Right atrium auricular region (tissue), 2 donors: Measurements from ENCODE around the gene PTPRN2. TPM values are rescaled to one million over a fixed set of nuclear protein-coding genes. Genes with fewer than 3 reads are reported as not detected.

ENCODE experiments used
- DNase-seq: peaks from one replicate; pipeline ENCODE4 v3.0.0-alpha.2; 2019; ENCODE audit warnings: low spot score
- H3K27ac ChIP-seq, 2 donors: fragments of 200-600 bp; sonication (generic); 1 replicate in 1 of 2; 2 replicates in 1 of 2; pipeline ENCODE4 v1.5.1; 2016 to 2019
- H3K27me3 ChIP-seq, 2 donors: fragments of 200-600 bp; sonication (generic); one replicate each; pipeline versions ENCODE4 v1.5.1 to v1.6.0; 2017 to 2019
- H3K36me3 ChIP-seq: fragments of 200-600 bp; sonication (generic); one replicate; pipeline ENCODE4 v1.5.1; 2016
- H3K4me1 ChIP-seq, 2 donors: fragments of 200-600 bp; sonication (generic); one replicate each; pipeline versions ENCODE4 v1.5.1 to v1.6.0; 2017 to 2019
- H3K4me3 ChIP-seq, 2 donors: fragments of 200-600 bp; sonication (generic); 1 replicate in 1 of 2; 2 replicates in 1 of 2; pipeline ENCODE4 v1.5.1; 2017 to 2019; ENCODE audit warnings: mild to moderate bottlenecking in 1 of 2, moderate library complexity in 1 of 2
- H3K9me3 ChIP-seq, 2 donors: fragments of 200-600 bp; sonication (generic); one replicate each; pipeline ENCODE4 v1.5.1; 2019
- CTCF ChIP-seq, 2 donors: fragments of 200-600 bp; sonication (generic); IDR thresholded peaks; one replicate each; pipeline ENCODE4 v1.5.1; 2019; ENCODE audit warnings: antibody characterized with exemption in 2 of 2
- total RNA-seq, 2 donors: library from RNA; depleted of rRNA; stranded (reverse); fragments of >200 nt; gene quantifications; one replicate each; pipeline ENCODE4 v1.1.0, GENCODE V29; 2016

The PTPRN2 gene
- total RNA-seq, 2 donors from 2014 or later: 2.6 to 2.7 TPM

DNA sequence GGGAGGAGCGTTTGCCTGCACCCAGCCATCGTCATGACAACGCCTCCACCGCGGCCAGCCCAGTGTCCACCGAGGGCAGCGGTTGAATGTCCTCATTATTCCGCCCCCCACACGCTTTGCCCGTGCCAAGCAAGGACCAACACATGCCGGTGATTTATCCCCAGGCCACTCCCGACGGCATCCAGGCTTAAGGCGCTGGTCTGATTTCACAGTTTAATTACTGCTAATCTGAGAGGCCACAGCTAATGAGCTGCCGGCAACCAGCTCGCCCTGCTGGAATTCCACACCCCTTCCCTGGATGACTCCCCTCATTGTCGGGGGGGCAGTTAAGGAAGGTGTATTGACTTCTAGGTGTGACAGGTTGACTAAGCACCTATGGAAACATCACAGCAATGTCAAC, 818.5 kb downstream of the PTPRN2 start:
- DNase-seq: no peak
- Histone ChIP-seq H3K27ac (no peak overlapping the region), H3K27me3 (no peaks in the 10 kb centered on the region), H3K4me3 (no peak overlapping the region), H3K36me3 (no peaks in the 10 kb centered on the region), H3K9me3 (peaks cover 0 to 12% of the 10 kb centered on the region in 2 donors), H3K4me1 (no peaks in the 10 kb centered on the region)
- TF ChIP-seq CTCF (IDR thresholded peaks at IDR 0.05): no peak

- Histone ChIP-seq H3K36me3 (no peaks in the 10 kb centered on the region), H3K27ac (no peak overlapping the region), H3K9me3 (peaks cover 0 to 8% of the 10 kb centered on the region in 2 donors), H3K4me1 (no peaks in the 10 kb centered on the region), H3K4me3 (no peak overlapping the region), H3K27me3 (no peaks in the 10 kb centered on the region)
- DNase-seq: no peak
- no peak for TF ChIP-seq CTCF (IDR thresholded peaks at IDR 0.05)
Measured at GRCh38 chr7:157768198-157768597, 819.4 kb downstream of the PTPRN2 start.

GRCh38 chr7:157767506-157768197, 820.0 kb downstream of the PTPRN2 start:
- no peaks in the 10 kb centered on the region for H3K36me3 ChIP-seq
- no peak overlapping the region for H3K27ac ChIP-seq
- no peak for DNase-seq
- no peaks in the 10 kb centered on the region for H3K27me3 ChIP-seq
- H3K9me3 ChIP-seq: peaks cover 0 to 8% of the 10 kb centered on the region in 2 donors
- H3K4me1 ChIP-seq: no peaks in the 10 kb centered on the region
- no peak for TF ChIP-seq CTCF (IDR thresholded peaks at IDR 0.05)
- no peak overlapping the region for H3K4me3 ChIP-seq

DNA sequence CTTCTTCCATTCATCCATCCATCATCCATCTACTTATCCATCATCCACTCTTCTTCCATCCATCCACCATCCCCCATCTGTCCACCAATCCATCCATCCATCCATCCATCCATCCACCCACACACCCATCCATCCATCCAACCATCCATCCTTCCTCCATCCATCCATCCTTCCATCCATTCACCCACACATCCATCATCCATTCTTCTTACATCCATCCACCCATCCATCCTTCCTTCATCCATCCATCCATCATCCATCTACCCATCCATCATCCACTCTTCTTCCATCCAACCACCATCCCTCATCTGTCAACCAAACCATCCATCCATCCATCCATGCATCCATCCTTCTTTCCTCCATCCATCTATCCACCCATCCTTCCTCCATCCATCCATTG, 821.5 kb downstream of the PTPRN2 start:
- Histone ChIP-seq H3K27me3 (no peaks in the 10 kb centered on the region), H3K36me3 (no peaks in the 10 kb centered on the region), H3K4me3 (no peak overlapping the region), H3K4me1 (no peaks in the 10 kb centered on the region), H3K27ac (no peak overlapping the region), H3K9me3 (peaks cover 0 to 6% of the 10 kb centered on the region in 2 donors)
- DNase-seq: no peak
- TF ChIP-seq CTCF (IDR thresholded peaks at IDR 0.05): no peak

GRCh38 chr7:157764946-157765537, 822.6 kb downstream of the PTPRN2 start:
- no peaks in the 10 kb centered on the region for H3K9me3 ChIP-seq
- H3K27me3 ChIP-seq: no peaks in the 10 kb centered on the region
- DNase-seq: no peak
- TF ChIP-seq CTCF (IDR thresholded peaks at IDR 0.05): no peak
- H3K4me3 ChIP-seq: no peak overlapping the region
- no peak overlapping the region for H3K27ac ChIP-seq
- no peaks in the 10 kb centered on the region for H3K36me3 ChIP-seq
- no peaks in the 10 kb centered on the region for H3K4me1 ChIP-seq
